Stimulated activated CD8-positive, alpha-beta memory T cell treated with anti-CD3 and anti-CD28 coated beads, Interleukin-7, amount 100 ng/mL, for 4 hours (primary cell): ENCODE results near the gene SPOCD1.

Source experiments
- DNase-seq, 2 donors: peaks; one replicate each; pipeline ENCODE4 v3.0.0-alpha.2; 2020; ENCODE audit warnings: low read depth in 2 of 2

Gene SPOCD1

DNA sequence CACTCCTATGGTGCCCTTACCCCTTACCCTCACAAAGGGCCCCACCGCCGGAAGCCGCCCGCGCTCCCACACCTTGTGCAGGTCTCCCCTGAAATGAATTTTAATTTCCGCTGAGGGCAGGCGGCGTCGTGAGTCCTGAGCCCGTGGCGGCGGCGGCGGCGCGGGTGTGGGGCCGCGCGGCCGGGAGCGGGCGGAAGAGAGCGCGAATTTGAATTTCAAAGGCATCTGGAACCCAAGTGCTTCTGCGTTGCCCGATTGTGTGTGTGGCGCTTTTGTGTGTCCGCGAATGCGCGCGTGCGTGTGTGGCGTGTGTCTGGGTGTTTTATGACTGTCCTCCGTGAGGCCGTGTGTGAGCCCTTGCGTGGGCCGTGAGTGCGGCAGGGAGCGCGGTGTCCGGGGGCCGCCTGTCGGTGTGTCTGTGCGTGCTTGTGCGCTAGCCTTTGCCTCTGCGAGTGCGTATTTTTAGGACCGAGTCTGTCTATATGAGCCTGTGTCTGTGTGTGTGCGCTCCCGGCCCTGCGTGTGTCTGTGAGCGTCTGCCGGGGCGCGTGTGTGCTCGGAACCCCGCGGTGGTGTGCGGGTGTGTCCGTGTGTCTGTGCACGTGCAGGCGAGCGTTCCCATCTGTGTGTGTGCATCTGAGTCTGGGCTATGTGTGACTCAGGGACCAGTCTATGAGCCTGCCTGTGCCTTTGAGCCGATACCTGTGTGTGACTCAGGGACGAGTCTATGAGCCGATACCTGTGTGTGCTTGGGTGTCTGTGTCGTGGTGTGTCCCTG is 43.7 kb downstream of the SPOCD1 start:
- peak; percentile 50 to 54 for DNase-seq

GRCh38 chr1:31769720-31770390 is 46.0 kb downstream of the SPOCD1 start:
- DNase-seq, result no peak

DNA sequence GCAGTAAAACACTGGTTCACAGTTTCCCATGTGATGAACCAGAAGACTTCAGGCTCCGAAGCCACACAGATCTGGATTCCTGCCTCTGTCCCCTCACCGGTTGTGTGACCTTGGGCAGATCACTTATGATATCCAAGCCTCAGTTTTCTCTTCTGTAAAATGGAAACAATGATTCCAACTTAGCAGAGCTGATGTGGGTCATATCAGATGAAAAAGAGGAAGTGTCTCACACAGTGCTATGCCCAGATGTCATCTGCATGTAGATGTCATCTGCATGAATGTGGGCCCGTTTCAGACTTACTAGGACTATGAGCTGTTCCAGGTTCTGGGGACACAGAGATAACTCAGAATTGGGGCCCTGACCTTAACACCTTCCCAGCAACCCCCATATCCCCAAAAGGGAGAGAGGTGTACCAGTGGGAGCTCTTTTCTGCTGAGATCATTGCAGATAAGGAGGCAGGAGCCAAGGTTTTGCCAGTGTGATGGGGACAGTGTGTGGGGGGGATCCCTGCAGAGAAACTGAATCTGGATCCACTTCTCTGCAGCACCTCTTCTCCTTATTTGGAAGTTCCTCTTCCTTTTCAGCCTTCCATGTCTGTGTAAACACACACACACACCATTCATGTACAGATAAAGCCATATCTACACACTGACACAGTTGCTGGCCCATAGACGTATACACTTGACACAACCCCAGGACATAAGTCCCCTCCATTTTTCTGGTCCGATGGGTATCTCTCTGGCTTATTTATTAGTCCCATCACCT is 46.7 kb downstream of the SPOCD1 start:
- no peak for DNase-seq

DNA sequence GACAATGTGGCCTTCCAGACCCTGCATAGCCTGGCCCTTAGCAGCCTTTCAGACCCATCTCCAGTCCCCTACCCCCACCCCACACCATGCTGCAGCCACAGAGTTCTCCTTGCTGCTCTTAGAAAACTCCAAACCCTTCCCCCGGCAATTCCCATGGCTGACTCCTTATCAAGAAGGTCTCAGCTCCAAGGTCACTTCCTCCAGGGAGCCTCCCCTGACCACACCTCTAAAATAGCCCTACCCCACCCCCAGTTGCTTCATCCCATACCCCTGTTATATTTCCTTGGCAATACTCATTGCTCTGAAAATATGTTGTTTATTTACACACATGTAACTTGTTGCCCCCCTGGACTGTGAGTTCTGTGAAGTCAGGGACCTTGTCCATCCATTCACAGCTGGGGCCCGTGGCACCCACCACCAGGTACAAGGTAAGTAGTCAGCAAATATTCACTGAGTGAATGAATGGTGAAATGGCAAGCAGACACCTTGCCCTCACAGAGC is 47.4 kb downstream of the SPOCD1 start:
- DNase-seq, result no peak

- no peak for DNase-seq
Measured at GRCh38 chr1:31767225-31767624, 48.6 kb downstream of the SPOCD1 start.

DNA sequence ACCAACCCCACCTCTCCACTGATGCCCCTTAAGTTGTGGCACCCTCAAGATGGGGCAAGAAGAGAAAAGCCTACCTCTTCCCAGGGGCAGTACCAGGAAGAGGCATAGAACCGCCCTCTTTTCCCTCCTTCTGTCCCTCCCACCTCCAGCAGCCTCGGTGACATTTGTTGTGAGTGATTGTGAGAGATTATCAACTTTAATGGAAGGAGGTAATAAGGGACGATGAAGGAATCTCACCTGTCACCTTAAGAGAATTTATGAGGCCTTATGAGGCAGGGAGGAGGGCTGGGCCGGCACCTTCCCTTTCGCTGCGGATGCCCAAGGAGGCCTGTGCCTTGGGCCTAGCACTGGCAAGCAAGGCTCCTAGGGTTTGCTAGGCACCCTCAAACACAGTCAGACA is 50.3 kb downstream of the SPOCD1 start:
- DNase-seq, result no peak

DNA sequence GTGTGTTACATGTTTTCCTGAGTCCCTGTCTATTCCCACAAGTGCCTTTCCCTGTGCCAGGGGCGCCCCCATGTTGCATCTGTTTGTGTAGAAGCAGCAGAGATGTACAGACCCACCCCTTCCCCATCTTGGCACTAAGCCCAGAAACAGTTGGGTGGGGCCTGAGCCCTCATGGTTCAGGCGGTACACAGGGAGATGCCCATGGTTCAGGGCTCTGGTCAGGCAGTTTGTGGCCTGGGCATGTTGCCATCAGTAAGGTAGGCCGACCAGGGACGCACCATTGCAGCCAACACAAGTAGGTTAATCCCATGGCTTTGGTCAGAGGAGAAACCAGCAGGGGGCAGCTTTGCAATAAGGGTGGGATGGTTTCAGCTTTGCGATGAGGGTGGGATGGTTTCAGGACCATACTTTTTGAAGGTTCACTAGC is 50.8 kb downstream of the SPOCD1 start:
- DNase-seq, result no peak

DNA sequence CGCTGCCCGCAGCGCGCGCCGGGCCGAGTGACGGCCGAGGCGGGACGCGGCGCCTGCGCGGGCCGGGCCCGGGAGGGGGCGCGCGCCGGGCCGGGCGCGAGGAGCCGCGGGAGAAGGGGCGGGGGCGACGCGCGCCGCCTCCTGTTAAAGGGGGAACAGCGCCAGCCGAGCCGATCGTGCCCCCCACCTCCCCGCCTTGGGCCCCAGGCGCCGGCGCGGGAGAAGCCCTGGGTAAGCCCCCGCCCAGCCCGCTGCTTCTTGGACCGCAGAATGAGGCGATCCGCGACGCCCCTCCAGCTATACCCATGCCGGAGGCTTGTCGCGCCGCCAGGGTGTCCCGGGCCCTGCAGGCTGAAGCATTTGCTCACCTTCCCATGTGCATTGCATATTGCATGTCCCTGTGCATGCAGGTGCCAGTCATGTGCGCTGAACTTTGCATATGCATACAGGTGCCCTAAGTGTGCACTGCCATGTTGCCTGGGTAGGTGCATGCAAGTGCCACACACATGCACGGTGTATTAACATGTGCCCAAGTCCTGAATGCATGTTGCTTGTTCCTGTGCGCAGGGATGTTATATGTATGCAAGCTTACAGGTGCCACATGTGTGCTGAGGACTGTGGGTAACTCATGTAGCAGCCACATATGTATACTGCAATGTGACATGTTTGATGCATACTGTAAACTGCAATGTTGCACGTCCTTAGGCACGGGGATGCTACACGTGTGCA is 51.3 kb downstream of the SPOCD1 start, which contains the start of gene ADGRB2:
Gene ADGRB2 (minus strand): TSS at position 29 of the 729 bp plus-strand sequence. CDS start 7,119 bp downstream, outside the sequence.
- no peak for DNase-seq

- no peak for DNase-seq
Measured at GRCh38 chr1:31763671-31764311, 52.0 kb downstream of the SPOCD1 start.

- DNase-seq, result peak in 1 of 2 donors; percentile 52
Measured at GRCh38 chr1:31762726-31763670, 52.8 kb downstream of the SPOCD1 start.

GRCh38 chr1:31762323-31762722 is 53.5 kb downstream of the SPOCD1 start:
- no peak for DNase-seq

GRCh38 chr1:31761883-31762282 is 53.9 kb downstream of the SPOCD1 start:
- no peak for DNase-seq

- DNase-seq, result peak in 1 of 2 donors; percentile 60
Measured at GRCh38 chr1:31760471-31761470, 55.1 kb downstream of the SPOCD1 start.

DNA sequence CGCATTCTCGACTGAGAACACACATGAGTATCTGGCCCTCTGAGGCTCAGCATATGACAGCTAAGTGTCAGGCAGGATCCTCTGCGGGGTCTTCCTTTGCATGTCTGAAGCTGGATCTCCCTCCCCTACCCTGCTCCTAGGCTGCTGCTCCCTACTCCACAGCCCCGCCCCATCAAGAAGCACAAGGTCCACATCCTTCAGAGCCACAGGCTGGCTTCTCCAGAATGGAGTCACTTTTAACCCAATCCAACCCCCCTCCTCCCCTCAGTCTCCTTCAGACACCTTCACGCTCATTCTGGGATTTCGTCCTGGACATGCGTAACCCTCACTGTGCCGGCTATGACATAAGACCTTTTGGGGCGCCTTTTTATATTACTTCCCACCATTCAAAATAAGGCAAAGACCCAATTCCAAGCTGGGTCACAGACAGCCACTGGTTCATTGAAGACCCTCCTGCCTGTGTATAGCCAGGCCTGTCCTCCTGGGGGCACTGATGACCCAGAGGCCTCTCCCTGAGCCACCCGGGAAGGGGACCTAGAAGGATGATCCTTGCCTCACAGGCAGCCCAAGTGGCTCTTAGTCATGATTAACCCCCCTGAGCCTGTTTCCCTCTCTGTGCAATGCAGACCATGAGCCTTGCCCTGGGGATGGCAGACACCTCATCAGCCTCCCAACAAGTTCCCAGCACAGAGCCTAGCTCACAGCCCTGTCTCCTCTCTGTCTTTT is 56.4 kb downstream of the SPOCD1 start:
- DNase-seq, result no peak

DNA sequence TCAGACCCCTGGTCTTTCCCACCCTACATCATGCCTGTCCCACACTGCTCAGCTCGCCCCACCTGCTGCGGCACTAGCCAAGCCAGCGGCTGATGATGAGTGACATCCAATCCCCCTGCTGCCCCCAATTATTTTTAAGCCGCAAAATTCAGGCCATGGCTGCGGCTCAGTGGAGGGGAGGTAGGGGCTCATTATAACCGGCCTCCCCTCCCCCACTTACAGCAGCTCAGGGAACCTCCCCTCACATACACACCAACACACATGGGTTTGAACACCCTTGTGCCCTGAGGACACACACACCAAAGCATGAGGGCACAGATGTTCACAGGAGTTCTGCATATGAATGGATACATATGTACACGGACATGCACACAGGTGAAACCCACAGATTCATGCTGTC is 57.0 kb downstream of the SPOCD1 start:
- DNase-seq, result no peak

DNA sequence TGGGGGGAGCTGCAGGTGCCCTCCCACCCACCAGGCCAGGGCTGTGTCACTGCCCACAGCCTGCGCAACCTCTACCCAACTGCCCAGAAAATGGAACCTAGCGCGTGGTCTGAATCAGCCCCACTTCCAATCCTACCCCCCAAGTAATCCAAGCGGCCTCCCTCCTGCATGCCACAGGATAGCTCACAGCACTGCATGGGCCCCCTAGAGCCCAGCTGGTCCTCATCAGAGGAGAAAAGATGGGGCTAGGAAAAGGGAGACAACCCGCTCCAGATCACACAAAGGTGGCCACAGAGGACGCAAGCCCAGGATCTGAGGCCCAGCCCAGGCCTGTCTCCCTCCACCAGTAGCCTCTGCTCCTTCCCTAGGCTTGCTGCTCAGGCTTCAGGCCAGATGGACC is 57.8 kb downstream of the SPOCD1 start:
- no peak for DNase-seq

DNA sequence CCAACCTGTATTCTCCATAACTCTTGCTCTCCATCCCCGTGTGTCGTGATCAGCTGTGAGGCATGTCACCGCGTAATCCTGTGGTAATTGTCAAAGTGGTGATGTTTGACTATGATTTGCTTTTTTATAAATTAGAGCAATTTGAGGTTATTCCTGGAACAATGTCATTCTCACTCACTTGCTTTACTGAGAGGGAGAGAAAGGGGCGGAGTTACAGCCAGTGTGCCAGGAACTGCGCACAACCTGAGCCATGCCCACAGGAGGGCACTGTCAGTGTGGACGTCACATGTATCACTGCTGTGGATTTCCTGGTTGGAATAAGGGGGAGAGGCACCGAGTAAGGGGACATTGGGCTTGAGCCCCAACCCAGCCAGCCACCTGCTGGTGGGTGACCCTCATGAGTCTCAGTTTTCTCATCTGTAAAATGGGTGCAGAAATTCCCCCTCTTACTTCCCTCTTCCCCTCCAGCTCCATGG is 58.6 kb downstream of the SPOCD1 start:
- no peak for DNase-seq

DNA sequence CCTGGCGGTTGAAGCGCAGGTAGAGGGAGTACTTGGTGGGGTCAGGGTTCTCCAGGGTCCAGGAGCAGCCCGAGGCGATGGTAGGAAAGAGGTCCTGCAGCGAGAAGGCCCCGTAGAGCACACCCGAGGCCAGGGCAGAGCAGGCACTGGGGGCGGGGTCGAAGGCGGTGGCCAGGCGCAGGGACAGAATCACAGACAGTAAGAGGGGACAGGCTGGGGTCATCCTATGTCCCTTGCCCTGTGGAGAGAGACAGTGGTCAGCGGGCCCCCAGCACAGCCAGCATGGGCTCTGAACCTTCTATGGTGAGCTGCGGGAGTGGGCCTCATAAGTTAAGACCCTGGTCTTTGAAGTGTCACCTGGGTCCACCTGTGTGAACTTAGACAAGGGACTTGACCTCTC is 59.2 kb downstream of the SPOCD1 start:
- no peak for DNase-seq
